IMR-90 (cell line): ENCODE data around the gene EVL.

Source experiments
- CEBPB ChIP-seq: IDR thresholded peaks from 2 replicates; pipeline ENCODE4 v1.6.1; 2012; ENCODE audit warnings: low read depth, low read length, improper control_type of control experiment
- CHD1 ChIP-seq: IDR thresholded peaks from 2 replicates; pipeline ENCODE4 v1.6.1; 2012; ENCODE audit warnings: low read depth, low read length, improper control_type of control experiment
- CTCF ChIP-seq: conservative IDR thresholded peaks from 2 replicates; pipeline ENCODE4 v1.5.1; 2012; ENCODE audit warnings: mild to moderate bottlenecking, low read depth, low read length, improper control_type of control experiment
- ELK1 ChIP-seq: fragments of 150-350 bp; IDR thresholded peaks from 2 replicates; pipeline ENCODE4 v1.6.1; 2016; ENCODE audit warnings: low read depth, mild to moderate bottlenecking, low read length, moderate library complexity, borderline replicate concordance
- FOS ChIP-seq: fragments of 150-350 bp; IDR thresholded peaks from 2 replicates; pipeline ENCODE4 v1.6.1; 2016; ENCODE audit warnings: low read depth, low read length
- MAFK ChIP-seq: IDR thresholded peaks from 2 replicates; pipeline ENCODE4 v1.6.1; 2012; ENCODE audit warnings: low read depth, low read length, improper control_type of control experiment
- POLR2A ChIP-seq: IDR thresholded peaks from 2 replicates; pipeline ENCODE4 v1.6.1; 2012; ENCODE audit warnings: mild to moderate bottlenecking, low read depth, low read length
- RCOR1 ChIP-seq: IDR thresholded peaks from 2 replicates; pipeline ENCODE4 v1.6.1; 2012; ENCODE audit warnings: mild to moderate bottlenecking, low read length, improper control_type of control experiment; ENCODE audit not compliant: insufficient replicate concordance
- RFX5 ChIP-seq: IDR thresholded peaks from 2 replicates; pipeline ENCODE4 v1.8.0; 2012; ENCODE audit warnings: low read depth, mild to moderate bottlenecking, low read length, moderate library complexity

DNA sequence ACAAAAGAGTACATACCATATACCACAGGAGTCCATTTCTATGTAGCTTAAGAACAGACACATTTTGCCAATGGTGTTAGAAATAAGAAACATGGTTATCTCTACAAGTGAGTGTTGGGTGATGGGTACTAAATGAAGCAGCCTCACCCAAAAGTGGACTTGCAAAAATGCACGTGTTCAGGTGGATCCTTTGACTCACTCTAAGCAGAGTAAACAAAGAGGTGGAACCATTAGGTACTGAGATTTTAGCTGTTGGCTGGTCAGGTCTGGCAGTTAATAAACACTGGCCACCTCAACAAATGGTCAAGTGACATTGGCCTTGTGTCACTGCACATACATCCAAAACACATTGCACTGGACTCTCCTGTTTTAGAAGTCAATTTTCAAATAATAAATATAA lies 27.6 kb downstream of the EVL start:
- TF ChIP-seq CTCF (no peak), ELK1 (no peak), CEBPB (no peak), FOS (no peak), RFX5 (no peak), POLR2A (no peak), MAFK (no peak), RCOR1 (no peak), CHD1 (no peak)
